ENCODE results near the gene SYCP1.

Gene SYCP1

DNA sequence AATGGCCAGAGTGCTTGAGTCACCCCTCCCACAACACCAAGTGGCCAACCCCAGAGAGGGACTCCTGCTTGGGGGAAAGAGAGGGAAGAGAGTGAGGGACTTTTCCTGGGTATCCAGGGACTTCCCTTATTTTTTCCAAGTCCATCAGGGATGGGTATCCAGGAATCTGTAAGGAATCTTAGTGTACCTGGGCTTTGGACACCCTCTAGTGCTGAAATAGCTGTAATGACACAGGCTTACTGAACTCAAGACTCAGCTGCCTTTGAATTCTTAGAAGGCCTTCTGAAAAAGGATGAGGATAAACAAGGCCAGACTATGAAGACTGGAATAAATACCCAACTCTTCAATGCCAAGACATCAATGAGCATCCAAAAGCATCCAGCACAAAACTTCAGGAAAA is 187.0 kb downstream of the SYCP1 start:
- TF ChIP-seq, protein P1, sequence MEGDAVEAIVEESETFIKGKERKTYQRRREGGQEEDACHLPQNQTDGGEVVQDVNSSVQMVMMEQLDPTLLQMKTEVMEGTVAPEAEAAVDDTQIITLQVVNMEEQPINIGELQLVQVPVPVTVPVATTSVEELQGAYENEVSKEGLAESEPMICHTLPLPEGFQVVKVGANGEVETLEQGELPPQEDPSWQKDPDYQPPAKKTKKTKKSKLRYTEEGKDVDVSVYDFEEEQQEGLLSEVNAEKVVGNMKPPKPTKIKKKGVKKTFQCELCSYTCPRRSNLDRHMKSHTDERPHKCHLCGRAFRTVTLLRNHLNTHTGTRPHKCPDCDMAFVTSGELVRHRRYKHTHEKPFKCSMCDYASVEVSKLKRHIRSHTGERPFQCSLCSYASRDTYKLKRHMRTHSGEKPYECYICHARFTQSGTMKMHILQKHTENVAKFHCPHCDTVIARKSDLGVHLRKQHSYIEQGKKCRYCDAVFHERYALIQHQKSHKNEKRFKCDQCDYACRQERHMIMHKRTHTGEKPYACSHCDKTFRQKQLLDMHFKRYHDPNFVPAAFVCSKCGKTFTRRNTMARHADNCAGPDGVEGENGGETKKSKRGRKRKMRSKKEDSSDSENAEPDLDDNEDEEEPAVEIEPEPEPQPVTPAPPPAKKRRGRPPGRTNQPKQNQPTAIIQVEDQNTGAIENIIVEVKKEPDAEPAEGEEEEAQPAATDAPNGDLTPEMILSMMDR (IDR thresholded peaks at IDR 0.05; ENCODE audit: insufficient read depth, low read depth, low read length, missing control alignments), result no peak
- no peak for DNase-seq (ENCODE audit: low read depth)
- H3K4me3 ChIP-seq (ENCODE audit: low read depth, low read length), result no peak overlapping the region

All from GM12865 (cell line).